ENCODE data around the gene ENGASE.

DNA sequence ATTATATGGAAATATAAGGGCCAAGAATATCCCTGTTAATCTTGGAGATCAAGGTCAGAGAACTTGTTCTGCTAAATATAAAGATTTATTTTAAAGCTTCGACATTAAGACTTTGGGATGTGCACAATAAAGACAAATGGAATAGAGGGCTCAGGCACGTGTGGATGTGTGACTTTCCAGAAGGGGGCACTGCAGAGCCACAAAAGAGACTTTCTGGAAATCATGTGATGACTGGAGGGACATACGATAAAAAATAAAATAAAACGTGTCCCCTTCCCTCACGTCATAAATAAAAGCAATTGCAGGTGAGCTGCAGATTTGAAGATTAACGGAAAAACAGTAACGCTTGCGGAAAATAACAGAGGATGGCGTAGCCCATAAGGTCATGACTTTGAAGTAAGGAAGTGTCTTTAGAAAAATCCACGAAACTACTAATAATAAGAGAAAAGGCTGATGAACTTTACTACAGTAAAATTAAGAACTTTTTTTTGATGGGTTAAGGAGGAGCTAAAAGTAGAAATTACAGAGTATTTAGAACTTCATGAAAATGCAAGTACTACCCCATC, 9.4 kb upstream of the ENGASE start:
- TF ChIP-seq, protein P1, sequence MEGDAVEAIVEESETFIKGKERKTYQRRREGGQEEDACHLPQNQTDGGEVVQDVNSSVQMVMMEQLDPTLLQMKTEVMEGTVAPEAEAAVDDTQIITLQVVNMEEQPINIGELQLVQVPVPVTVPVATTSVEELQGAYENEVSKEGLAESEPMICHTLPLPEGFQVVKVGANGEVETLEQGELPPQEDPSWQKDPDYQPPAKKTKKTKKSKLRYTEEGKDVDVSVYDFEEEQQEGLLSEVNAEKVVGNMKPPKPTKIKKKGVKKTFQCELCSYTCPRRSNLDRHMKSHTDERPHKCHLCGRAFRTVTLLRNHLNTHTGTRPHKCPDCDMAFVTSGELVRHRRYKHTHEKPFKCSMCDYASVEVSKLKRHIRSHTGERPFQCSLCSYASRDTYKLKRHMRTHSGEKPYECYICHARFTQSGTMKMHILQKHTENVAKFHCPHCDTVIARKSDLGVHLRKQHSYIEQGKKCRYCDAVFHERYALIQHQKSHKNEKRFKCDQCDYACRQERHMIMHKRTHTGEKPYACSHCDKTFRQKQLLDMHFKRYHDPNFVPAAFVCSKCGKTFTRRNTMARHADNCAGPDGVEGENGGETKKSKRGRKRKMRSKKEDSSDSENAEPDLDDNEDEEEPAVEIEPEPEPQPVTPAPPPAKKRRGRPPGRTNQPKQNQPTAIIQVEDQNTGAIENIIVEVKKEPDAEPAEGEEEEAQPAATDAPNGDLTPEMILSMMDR (conservative IDR thresholded peaks at IDR 0.05; ENCODE audit: low read depth, low read length), result peak; percentile 85
- TF ChIP-seq EZH2 (IDR thresholded peaks at IDR 0.05; ENCODE audit: low read length, unreplicated experiment), result no peak

Measured in PC-3 (cell line).